Epithelial cell of esophagus (primary cell): ENCODE results near the gene SH2D3C.
A peak's percentile ranks its signal among the peaks of the same experiment; 100 is the strongest.

Source experiments
- DNase-seq: peaks from one replicate; pipeline ENCODE4 v3.0.0; 2010; ENCODE audit warnings: low read depth
- H3K4me3 ChIP-seq: 2 replicates; pipeline ENCODE4 v1.5.1; 2011; ENCODE audit warnings: mild to moderate bottlenecking, low read length, control low read depth
- CTCF ChIP-seq: IDR thresholded peaks from 2 replicates; pipeline ENCODE4 v1.5.1; 2011; ENCODE audit warnings: low read depth, mild to moderate bottlenecking, low read length, control low read depth, inconsistent platforms; ENCODE audit not compliant: insufficient read depth; ENCODE audit errors: missing control alignments

SH2D3C gene

DNA sequence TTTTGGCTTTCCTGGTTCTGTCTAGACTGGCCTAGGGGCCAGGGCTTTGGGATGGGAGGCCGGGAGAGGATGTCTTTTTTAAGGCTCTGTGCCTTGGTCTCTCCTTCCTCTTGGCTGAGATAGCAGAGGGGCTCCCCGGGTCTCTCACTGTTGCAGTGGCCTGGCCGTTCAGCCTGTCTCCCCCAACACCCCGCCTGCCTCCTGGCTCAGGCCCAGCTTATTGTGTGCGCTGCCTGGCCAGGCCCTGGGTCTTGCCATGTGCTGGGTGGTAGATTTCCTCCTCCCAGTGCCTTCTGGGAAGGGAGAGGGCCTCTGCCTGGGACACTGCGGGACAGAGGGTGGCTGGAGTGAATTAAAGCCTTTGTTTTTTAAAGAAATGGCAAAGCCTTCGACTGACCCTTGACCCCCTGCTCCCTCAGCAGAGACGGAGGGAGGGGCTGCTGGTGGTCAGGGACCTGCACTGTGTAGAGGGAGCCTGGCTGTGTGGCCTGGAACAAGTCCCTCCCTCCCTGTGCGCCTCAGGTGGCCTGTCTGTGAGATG, 35.3 kb upstream of the SH2D3C start:
- no peak overlapping the region for H3K4me3 ChIP-seq
- DNase-seq: no peak
- no peak for TF ChIP-seq CTCF

- no peak overlapping the region for H3K4me3 ChIP-seq
- no peak for TF ChIP-seq CTCF
- DNase-seq: no peak
Observed at GRCh38 chr9:127812936-127813675, 34.6 kb upstream of the SH2D3C start.

GRCh38 chr9:127812011-127812410, 33.5 kb upstream of the SH2D3C start:
- TF ChIP-seq CTCF: no peak
- DNase-seq: no peak
- H3K4me3 ChIP-seq: no peak overlapping the region

DNA sequence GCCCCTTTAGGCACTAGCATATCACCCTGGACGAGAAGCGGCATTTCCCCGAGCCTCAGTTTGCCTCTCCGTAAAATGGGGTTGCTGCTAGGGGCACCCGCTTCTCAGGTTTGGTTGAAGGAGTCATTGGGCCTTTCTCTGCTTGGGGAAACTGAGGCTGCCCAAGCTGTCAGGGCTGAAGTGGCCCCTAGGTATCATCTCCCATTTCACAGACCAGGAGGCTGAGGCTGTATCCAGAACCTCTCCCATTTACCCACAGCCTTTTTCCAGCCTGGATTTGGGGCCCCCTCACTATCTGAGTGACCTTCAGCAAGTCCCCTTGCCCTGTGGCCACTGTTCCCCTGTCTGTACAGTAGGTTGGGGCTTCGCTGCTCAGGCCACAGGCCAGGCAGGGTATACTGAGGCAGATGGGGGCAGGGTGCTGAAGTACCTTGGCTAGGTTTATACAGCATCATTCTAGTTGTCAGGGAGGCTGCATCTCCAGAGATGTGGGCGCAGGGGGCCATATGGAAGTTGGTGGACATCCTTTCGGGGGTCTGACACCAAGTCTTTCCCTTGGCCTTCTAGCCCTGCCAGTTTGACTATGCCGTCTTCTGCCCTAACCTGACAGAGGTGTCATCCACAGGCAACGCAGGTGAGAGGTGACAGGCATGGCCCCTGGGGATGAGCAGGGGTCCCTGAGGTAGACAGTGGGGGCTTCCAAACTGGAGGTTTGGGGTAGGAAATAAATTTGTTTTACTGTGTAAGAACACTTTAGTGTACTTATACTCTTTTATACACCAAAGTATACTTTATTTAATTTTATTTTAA, 32.1 kb upstream of the SH2D3C start:
- no peak overlapping the region for H3K4me3 ChIP-seq
- no peak for TF ChIP-seq CTCF
- no peak for DNase-seq

GRCh38 chr9:127809540-127810377, 31.3 kb upstream of the SH2D3C start:
- TF ChIP-seq CTCF: no peak
- DNase-seq: peak; percentile 61
- no peak overlapping the region for H3K4me3 ChIP-seq

- no peak for TF ChIP-seq CTCF
- no peak overlapping the region for H3K4me3 ChIP-seq
- no peak for DNase-seq
Observed at GRCh38 chr9:127809002-127809539, 30.6 kb upstream of the SH2D3C start.
